ENCODE measurements around the gene LHX3.
A peak's percentile ranks its signal among the peaks of the same experiment; 100 is the strongest.

LHX3 gene

DNA sequence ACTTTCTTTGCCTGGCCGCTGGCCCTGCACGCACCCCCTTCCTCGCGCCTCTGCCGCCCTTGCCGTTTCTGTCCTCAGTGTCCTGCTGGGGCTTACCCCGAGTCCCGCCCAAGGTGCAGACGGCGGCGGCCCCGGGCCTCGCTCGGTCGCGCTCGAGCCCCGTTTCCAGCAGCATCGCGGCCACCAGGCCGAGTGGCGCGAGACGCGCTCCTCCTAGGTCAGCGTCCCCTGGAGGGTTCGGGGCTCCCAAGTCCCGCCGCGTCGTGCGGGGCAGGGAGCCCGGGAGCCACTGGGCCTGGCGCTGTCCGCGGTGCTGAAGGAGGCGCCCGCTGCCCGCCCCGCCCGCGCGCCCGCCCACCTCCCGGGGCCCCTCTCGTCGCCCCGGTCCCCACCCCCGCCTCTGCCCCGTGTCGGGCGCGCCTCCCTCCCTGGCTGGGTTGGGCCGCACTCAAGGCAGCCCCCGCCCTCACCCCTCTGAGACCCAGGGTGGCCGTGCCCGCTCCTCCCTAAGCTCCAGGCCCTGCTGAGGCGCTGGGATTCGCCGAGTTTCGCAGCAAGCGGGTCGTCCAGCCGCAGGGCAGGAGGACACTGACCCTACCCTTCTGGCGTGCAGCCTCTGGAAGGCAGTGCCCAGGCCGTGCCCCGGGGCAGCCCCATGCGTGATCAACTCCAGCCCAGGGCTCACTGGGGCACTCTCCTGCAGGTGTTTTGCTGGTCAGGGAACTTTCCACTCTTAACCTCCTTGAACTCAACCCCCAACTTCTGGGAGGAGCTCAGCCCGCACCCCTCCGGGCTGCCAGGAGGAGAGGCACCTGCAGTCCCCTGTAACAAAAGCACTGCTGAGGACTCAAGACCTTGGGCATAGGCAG, at the start of gene LHX3:
Gene LHX3 (minus strand): TSS at position 291 of the 869 bp plus-strand sequence. CDS start 116 bp downstream, at position 175.
- DNase-seq: no peak

DNA sequence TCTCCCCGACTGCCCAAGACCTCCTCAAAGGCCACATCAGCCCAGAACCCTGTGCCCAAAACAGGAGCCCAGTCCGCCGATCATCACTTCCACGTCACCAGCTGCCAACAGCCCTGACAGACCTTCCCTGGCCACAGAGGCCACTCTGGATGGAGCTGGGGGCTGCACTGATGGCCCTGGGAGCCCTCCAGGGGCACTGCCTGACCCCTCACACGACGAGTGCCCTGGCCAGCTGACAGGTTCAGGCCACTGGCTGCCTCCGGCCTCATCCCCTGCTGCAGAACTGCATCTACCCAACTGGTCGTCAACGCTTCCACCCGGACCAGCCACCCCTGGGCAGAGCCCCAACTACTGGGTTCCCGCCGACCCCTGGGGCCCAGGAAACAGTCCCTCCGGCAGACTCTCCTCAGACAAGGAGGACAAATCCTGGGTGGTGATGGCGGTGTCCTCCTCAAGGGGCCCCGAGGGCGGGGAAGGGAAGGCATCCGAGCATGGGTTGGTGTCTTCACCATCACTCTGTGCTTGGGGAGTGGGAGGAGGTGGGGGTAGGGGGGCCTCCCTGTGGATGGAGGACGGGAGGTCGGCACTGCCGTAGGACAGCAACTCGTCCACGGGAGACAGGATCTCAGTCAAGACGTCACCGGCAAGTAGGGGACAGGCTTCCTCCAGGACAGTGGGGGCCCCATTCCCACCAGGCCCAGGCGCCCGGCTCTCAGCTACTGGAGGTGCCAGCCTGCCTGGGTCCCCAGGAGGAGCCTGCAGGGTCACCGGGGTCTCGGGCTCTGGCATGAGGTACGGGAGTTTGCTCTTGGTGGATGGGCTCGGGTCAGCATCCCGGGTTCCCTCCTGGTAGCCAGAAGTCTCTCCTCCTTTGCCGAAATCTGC, 48.6 kb upstream of the LHX3 start:
- DNase-seq: no peak

DNA sequence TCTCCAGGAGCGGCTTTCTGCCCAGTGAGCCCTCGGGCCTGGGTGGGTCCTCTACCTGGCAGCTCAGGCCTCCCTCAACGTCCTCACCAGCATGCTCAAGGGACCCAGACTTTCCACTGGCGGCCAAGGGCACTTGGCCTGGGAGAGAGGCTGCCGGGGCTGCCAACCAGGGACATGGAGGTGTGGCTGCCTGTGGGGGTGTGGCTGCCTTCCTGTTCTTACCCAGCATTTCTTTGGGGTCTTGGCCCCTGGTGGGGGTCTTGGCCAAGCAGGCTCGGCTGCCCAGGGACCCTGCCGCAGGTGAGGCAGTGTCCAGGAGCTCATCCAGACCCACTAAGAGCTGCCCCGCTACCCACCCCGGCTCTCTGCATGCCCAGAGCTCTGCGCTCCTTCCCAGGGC, 47.9 kb upstream of the LHX3 start:
- no peak for DNase-seq

DNA sequence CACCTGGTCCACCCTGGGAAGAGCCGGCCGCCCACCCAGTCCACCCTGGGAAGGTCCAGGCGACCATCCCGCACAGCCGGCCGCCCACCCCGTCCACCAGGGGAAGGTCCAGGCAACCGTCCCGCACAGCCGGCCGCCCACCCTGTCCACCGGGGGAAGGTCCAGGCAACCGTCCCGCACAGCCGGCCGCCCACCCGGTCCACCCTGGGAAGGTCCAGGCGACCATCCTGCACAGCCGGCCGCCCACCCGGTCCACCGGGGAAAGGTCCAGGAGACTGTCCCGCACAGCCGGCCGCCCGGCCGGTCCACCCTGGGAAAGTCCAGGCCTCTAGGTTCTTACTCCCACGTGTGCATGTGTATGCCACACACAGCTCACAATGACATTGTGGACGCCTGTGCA, 47.4 kb upstream of the LHX3 start:
- DNase-seq: no peak

DNA sequence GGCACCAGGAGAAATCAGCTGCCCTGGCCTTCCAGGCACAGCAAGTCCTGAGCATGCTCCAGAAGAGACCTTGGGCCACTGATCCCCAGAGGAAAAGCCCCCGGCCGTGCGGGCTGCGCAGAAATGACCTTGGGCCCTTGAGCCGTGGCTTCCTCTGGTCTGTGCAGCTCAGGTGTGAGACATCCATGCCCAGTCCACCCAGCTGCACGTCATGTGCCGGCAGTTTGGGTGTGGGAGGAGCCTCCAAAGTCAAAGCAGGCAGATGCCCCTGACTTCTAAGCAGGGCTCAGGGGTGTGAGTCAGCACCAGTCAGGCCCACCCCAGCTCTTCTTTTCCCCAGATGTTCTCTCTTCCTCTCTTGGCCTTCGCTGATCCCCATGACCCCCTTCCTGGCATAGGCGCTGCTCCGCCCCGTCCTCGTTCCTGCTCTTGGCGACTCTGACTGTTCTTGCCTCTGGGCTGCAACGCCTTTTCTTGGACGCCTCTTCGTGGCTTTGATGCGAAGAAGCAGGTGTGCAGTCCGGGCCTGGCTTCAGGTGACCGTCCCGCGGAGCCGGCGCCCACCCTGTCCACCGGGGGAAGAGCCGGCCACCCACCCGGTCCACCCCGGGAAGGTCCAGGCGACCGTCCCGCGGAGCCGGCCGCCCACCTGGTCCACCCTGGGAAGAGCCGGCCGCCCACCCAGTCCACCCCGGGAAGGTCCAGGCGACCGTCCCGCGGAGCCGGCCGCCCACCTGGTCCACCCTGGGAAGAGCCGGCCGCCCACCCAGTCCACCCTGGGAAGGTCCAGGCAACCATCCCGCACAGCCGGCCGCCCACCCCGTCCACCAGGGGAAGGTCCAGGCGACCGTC, 46.6 kb upstream of the LHX3 start:
- no peak for DNase-seq

DNA sequence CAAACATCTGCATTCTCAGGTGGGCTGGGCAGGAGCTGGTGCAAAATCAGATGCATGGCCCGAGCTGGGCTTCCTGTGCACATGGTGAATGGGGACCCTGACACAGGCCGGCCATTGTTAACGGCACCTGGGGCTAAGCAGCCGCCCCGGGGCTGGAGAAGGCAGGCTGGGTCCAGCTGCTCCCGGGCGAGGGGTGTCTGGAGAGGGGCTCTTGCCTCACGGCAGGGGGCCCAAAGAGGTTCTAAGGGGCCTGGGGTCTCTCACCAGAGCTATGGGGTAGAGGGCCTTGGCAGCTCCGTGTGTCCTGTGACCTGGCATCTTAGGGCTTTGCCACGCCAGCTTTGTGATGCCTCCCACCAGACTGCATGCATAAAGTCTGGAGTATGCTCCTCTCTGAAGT, 45.7 kb upstream of the LHX3 start:
- DNase-seq: no peak

DNA sequence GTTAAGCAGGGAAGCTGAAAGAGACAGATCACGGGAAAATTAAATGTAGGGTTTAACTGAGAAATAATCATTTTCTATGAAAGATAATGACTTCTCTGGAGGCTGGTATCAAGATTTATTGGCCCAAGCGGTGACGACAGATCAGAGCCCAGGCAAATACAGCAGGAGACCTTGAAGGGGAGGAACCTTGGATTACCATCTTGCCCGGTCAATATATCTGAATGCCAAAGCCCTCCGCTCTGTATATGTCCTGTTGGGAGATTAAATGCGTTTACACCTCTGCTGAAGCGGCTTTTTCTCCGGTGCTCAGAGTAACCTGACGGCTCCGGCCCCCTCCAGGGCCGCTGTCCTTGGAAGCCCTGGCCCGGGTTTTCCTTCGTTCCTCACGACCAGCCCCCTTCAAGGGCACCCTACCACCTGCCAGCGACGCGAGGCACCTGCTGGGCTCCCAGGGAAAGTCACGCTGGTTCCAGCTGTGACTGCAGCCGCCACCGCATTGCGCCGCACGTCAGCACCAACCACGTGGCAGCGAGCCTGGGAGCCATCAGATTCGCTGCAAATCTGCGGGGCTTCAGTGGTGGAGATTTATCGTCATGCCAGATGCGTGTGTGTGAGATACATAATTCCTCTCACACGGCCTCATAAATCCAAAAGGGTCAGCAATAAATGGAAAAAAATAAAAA, 45.1 kb upstream of the LHX3 start:
- no peak for DNase-seq

DNA sequence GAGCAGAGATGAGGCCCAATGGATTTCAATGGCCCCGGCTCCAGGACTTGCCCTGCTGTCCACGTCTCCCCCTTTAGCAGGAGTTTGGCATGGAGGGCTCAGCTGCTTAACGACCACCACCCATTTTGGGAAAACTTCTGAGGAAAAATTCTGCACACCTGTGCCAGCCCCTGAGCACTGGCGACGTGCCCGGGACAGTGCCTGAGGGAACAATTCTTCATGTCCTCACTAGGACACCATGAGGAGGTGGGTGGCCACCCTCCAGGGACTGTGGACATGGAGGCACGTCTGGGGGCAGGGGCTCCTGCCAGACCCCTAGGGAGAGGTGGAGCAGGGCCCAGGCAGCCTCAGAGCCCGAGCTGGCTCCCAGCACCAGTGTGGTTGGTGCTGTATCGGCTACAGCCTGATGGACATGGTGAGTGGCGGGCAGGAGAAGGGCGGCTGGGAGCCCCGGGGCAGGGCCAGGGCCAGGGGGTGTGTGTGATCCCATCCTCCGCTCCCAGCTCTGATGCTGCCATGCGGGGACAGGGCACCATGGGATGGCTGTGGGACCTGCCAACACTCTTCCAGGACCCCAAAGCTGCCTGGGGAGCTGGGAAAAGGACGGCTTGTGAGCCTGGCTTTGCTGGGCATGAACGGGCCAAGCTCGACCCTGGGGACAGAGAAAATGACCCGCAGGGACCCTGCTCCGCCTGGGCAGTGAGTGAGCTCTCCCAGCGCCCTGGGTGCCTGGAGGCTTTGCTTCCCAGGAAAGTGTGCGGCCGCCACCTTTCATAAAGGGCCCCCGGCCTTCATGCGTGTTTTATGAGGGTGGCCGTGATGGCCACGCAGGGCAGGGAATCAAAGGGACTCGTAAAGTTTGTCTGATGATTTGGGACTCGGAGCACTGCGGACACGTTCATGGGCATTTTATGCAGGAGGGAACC, 44.3 kb upstream of the LHX3 start:
- no peak for DNase-seq

DNA sequence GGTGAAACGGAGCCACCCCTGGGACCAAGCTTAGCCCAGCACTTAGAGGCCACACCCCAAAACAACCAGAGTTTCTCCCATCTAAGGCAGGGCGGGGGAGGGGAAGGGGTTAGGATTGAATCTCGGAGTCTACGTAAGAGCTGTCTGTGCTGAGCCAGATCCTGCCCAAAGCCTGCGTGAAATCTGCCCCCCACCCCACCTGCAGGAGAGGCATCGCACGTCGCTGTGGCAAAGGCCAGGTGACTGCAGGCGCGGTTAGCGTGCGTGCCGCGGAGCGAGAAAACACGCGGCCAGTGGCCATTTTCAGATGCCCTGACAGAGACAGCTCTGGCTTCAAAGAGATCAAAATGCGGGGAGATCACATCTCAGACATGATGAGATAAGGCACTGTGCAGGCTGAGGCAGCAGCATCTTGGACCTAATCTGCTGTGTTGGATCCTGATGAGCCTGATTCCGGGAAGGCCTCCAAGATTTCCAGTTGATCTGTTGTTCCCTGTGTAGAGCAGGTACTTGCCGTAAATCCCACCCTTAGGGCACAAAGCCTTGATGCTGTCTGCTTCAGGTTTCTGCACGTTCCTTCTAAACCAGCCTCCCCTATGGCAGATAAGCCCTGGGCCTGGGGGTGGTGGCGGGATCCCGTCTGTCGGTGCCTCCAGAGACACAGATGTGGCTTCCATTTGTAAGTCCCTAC, 43.2 kb upstream of the LHX3 start:
- DNase-seq: no peak

DNA sequence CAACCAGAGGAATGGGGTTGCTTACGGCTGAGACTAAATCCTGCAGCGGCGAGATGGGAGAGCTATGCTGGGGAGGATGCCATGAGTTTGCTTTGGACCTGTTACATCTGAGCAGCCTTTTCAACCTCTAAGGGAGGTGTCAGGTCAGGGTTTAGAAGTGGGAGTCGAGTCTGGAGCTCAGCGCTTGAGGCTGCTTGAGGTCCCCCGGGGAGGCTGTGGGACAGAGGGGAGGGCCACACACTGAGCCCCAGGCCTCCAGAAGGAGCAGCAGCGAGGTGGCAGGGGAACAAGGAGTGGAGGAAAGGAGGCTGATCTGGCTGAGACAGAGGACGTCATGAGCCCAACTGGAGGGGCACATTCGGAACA, 42.6 kb upstream of the LHX3 start:
- DNase-seq: no peak

DNA sequence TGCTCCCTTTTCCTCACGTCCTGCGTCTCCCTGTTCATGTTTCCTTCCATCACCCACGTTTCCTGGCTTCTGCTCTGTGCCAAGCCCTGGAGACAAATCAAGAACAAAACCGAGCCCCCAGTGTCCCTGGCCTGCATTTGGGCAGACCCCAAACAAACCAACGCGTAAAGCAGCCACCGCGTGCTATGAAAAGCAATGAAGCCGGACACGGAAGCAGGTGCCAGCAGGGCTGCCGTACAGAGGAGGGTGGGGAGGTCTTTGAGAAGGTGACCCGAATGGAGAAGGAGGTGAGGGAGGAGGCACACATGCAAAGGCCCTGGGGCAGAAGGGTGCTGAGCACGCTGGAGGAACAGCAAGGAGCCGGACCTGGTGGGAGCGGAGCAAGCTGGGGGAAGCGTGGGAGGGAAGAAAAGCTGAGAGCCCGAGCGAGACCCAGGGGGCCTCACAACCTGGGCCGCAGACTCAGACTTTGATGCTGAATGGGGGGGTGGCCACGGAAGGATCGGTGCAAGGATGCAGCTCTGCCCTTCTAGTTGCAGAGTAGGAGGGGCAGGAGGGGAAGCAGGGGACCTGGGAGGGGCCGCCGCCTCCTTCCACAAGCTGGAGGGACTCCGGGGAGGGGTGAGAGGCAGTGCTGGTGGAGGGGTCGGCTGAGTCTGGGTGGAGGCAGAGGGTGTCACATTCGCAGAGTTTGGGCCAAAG, 42.1 kb upstream of the LHX3 start:
- no peak for DNase-seq

DNA sequence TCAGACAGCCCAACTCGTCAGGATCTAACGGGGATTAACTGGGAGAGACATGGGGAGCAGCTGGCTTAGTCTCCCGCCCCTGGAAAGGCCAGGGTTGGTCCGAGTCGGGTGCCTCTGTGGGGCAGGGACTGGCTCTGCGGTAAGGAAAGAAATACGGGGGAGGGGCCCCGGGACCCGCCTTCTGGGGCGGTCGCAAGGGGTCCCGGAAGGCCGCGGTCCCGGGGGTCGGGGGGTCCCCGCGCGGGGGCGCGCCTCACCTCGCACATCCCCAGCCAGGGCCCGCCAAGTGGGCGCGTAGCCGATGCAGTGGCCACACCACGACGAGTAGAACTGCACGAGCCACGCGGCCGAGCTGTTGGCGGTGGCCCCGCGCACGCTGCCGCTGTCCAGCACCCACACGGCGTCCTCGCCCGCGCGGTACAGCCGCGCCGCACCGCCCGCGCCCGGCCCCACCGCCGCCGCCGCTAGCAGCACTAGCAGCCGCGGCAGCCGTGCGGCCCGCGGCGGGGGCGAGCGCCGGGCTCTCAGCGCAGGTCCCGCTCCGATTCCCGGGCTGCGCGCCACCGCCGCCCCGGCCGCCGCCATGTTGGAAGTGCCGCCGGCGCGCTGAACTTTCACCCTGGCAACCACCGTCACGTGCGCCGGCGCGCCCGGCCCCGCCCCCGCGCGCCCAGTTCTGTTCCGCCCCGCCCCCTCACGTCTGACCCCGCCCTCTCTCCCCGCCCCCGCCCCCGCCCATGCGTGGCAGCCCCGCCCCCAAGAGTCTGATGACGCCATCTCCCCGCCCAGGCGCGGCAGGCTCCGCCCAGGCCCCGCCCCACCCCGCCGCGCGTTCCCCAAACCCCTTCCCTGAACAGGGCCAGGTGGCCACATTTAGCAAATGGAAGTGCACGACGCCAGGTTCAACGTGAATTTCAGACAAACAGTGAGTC, 40.6 kb upstream of the LHX3 start, which contains the start of gene QSOX2:
Gene QSOX2 (minus strand): TSS at position 594 of the 932 bp plus-strand sequence. CDS start 9 bp downstream, at position 585.
- DNase-seq: peak; percentile 92

DNA sequence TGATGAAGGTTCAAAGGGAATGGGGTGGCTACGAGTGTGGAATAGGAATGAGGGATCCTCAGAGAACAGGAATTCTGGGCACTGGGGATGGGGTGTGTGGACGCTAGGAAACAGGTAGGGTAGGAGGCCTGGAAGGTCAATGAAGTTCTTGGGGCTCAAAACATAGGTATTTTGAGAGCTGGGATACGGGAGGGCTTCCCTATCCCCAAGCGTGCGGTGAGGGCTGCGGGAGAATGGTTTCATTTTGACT, 40.0 kb upstream of the LHX3 start:
- peak; percentile 62 for DNase-seq

DNA sequence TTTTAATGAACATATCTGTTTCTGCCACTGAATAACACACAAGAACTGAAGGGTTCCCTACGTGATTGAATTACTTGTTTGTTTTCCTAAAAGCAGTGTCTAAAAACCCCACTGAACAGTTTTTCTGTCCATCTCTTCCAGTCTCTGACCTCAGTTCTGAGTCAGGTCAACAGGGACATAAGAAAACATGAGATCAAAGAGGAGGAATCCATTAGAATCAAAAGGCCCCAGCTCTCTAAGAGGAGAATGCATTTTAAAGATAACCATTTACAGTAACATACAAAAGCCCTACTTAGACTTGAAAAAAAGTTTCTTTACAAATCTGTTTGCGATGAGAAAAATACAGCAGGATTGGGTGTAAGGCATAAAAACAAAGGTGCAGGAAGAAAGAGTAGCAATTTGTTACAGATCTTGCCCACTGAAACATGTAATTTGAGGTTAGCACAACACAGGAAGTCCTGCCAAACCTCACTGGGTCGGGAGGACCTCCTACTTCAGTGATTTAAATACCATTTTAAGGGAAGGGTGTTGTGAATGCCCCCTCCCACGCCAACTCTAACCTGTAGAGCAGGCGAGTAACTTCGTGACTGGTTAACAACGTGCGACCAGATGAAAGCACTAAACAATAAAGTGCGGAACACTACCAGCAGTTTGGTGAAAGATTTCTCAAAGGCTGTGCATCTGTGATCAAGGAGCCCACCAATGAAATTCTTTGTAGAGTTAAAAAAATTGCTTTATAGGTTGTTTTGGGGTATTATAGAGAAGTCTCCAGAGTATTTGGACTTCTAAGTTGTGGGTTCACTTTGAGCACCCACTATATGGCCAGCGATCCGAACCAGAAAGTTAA, 39.4 kb upstream of the LHX3 start:
- DNase-seq: peak; percentile 75

DNA sequence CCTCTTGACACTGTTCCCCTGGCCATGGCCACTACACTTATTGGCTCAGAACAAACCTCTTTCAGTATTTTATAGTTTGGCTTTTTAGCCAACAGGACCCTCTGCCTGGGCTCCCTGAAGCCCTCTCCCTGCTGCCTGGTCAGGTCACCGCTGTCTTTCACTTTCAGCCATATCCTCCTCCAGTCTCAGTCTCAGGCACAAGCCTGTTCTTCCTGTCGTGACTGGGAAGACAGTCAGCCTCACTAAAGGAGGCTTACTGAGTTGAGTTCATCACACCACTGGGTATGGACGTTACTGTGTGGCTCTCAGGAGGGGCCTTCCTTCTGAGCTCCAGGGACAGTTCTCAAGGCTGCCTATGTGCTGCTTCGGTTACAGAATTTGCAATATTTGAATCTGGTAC, 38.7 kb upstream of the LHX3 start:
- no peak for DNase-seq

DNA sequence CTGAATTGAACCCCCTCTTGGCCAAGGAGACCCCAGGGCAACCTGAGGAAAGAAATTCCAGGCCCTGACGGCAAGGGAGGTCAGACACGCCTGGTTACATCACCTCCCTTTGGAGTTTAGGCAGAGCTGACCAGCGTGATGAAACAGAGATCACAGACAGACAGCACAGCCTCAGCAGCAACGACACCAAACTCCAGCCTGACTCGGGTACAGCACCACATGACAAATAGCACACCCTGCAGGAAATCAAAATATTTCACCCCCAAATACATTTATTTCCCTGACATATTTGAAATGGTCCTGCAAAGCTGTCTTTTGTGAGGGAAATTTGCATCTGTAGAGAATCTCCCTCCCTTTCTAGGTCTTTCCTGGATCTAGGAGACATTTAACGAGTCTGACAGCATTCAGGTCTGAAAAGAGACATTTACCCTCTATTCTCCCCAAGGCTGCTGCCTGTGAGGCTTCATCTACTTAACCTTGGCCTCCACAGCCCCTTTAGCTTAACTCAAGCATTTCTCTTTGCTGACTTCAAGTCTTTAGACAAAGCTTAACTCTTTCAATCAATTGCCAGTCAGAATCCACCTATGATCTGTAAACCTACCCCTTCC, 38.1 kb upstream of the LHX3 start:
- no peak for DNase-seq

DNA sequence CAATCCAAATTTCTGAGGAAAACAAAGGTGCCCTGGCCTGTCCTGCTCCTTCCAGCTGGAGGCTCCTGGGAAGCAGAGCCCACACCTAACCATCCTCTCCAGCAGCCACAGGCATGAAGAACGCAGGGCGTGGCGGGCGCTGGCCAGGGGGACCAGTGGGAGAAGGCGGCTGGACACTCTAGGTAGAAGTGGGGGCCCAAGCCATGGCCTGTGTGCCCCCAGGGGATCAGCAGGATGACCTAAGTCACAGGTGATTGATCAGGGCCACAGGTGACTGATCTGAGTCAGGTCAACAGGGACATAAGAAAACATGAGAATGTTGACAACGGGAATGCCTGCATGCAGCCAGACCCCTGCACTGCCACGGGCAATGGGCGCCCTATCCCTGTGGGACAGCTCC, 37.3 kb upstream of the LHX3 start:
- DNase-seq: no peak

DNA sequence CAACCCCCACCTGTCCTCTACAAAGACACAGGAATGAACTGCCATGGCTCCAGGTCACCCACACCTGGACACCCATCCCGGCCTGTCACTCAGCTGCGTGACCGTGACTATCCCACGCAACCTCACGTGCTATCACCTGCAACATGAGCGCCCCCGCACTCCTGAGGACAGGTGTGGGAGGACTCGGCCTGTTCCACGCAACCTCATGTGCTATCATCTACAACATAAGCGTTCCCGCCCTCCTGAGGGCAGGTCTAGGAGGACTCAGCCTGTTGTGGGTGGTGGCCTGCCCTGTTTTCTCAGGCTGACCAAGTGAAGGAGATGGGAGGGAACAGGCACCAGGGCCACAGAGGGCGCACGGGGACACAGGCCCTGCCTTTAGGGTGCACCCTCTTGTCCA, 36.6 kb upstream of the LHX3 start:
- no peak for DNase-seq
